Transverse colon (tissue), 4 donors: Measurements from ENCODE around the gene KIAA1328.

Experiments
- CTCF ChIP-seq, 5 experiments: fragments of 200-600 bp in 3 of 5; fragments of 450-650 bp in 2 of 5; sonication (generic) in 3 of 5; IDR thresholded peaks; 1 replicate in 2 of 5; 2 replicates in 3 of 5; pipeline ENCODE4 v1.5.1; 2016 to 2017; ENCODE audit warnings: antibody characterized with exemption in 5 of 5, inconsistent platforms in 3 of 5, mild to moderate bottlenecking in 2 of 5, moderate library complexity in 1 of 5
- POLR2A ChIP-seq: fragments of 450-650 bp; IDR thresholded peaks from one replicate; pipeline ENCODE4 v1.6.1; 2016; ENCODE audit warnings: antibody characterized with exemption, mild to moderate bottlenecking, moderate library complexity
- POLR2AphosphoS5 ChIP-seq, 3 donors: sonication (generic); formaldehyde crosslinking; IDR thresholded peaks; one replicate each; pipeline ENCODE4 v1.6.1; 2016; ENCODE audit warnings: antibody characterized with exemption in 3 of 3

GRCh38 chr18:36889742-36890141 is 60.8 kb downstream of the KIAA1328 start:
- no peak for TF ChIP-seq CTCF (IDR thresholded peaks at IDR 0.05)
- no peak for TF ChIP-seq POLR2A
- TF ChIP-seq POLR2AphosphoS5 (IDR thresholded peaks at IDR 0.05): no peak
